HEK293 (cell line): Measurements from ENCODE around the gene PUS7.
"Not testable (repeated sequence)": the region's sequence is repeated elsewhere in the genome, so short reads cannot be mapped to it uniquely, and the experiment has no call there.

Source experiments
- CTCF ChIA-PET: fragments of 350-600 bp; formaldehyde crosslinking; extraction: SDS; loops from one replicate; lab custom pipeline; 2021; ENCODE audit warnings: antibody characterized with exemption; lab: Yijun Ruan, JAX
- POLR2A ChIA-PET: fragments of 300-600 bp; formaldehyde crosslinking; extraction: SDS; loops from one replicate; lab custom pipeline; 2020; ENCODE audit warnings: antibody characterized with exemption, inconsistent platforms; lab: Yijun Ruan, JAX
- H3K27ac ChIP-seq: fragments of 200-500 bp; sonication (Bioruptor generic); 2 replicates; pipeline ENCODE4 v1.5.1; 2014; ENCODE audit warnings: low read depth, low read length, control low read depth, inconsistent platforms; ENCODE audit errors: extremely low read depth
- H3K36me3 ChIP-seq, 2 experiments: fragments of 200-500 bp in 1 of 2; sonication (Bioruptor generic) in 1 of 2; 1 replicate in 1 of 2; 2 replicates in 1 of 2; pipeline ENCODE4 v1.5.1; 2014 to 2017; ENCODE audit warnings: inconsistent platforms in 2 of 2, low read length in 2 of 2; ENCODE audit not compliant: control insufficient read depth in 2 of 2, insufficient read depth in 1 of 2
- H3K4me1 ChIP-seq: fragments of 200-500 bp; sonication (Bioruptor generic); 2 replicates; pipeline ENCODE4 v1.5.1; 2014; ENCODE audit warnings: mild to moderate bottlenecking, low read length, inconsistent platforms; ENCODE audit not compliant: control insufficient read depth, insufficient read depth
- H3K4me3 ChIP-seq: 2 replicates; pipeline ENCODE4 v1.5.1; 2011; ENCODE audit warnings: low read depth, mild to moderate bottlenecking, control low read depth, low read length, moderate library complexity
- H3K9me3 ChIP-seq: fragments of 200-500 bp; sonication (Bioruptor generic); 2 replicates; pipeline ENCODE4 v1.5.1; 2014; ENCODE audit warnings: low read depth, low read length, inconsistent platforms; ENCODE audit not compliant: control insufficient read depth, insufficient read depth
- AEBP2 ChIP-seq: fragments of 450-650 bp; formaldehyde crosslinking; IDR thresholded peaks from 2 replicates; pipeline ENCODE4 v1.5.1; 2016; ENCODE audit warnings: missing biosample characterization, missing genetic modification characterization, borderline replicate concordance
- GLIS2 ChIP-seq: fragments of 450-650 bp; formaldehyde crosslinking; IDR thresholded peaks from 2 replicates; pipeline ENCODE4 v1.5.1; 2016; ENCODE audit warnings: missing biosample characterization, missing genetic modification characterization
- IKZF3 ChIP-seq: fragments of 450-650 bp; IDR thresholded peaks from 2 replicates; pipeline ENCODE4 v1.5.0; 2018; ENCODE audit warnings: missing biosample characterization, mild to moderate bottlenecking, missing genetic modification characterization, moderate library complexity
- KLF16 ChIP-seq: fragments of 450-650 bp; formaldehyde crosslinking; IDR thresholded peaks from 2 replicates; pipeline ENCODE4 v1.5.1; 2017; ENCODE audit warnings: missing biosample characterization, missing genetic modification characterization
- KLF8 ChIP-seq: fragments of 450-650 bp; formaldehyde crosslinking; IDR thresholded peaks from 2 replicates; pipeline ENCODE4 v1.5.1; 2016; ENCODE audit warnings: missing biosample characterization, missing genetic modification characterization
- SCRT1 ChIP-seq: fragments of 450-650 bp; formaldehyde crosslinking; IDR thresholded peaks from 2 replicates; pipeline ENCODE4 v1.5.1; 2016; ENCODE audit warnings: missing biosample characterization, missing genetic modification characterization, borderline replicate concordance
- WT1 ChIP-seq: fragments of 450-650 bp; formaldehyde crosslinking; IDR thresholded peaks from 2 replicates; pipeline ENCODE4 v1.5.1; 2016; ENCODE audit warnings: missing biosample characterization, missing genetic modification characterization
- ZBTB48 ChIP-seq: fragments of 450-650 bp; formaldehyde crosslinking; IDR thresholded peaks from 2 replicates; pipeline ENCODE4 v1.5.1; 2016; ENCODE audit warnings: missing biosample characterization, missing genetic modification characterization
- ZNF23 ChIP-seq: fragments of 450-650 bp; formaldehyde crosslinking; IDR thresholded peaks from 2 replicates; pipeline ENCODE4 v1.5.1; 2016; ENCODE audit warnings: missing biosample characterization, missing genetic modification characterization, borderline replicate concordance
- ZNF335 ChIP-seq: fragments of 450-650 bp; formaldehyde crosslinking; conservative IDR thresholded peaks from 2 replicates; pipeline ENCODE4 v1.5.1; 2016; ENCODE audit warnings: missing biosample characterization, missing genetic modification characterization
- ZNF350 ChIP-seq: fragments of 450-650 bp; formaldehyde crosslinking; IDR thresholded peaks from 2 replicates; pipeline ENCODE4 v1.5.0; 2017; ENCODE audit warnings: missing biosample characterization, mild to moderate bottlenecking, missing genetic modification characterization
- ZNF394 ChIP-seq: fragments of 450-650 bp; formaldehyde crosslinking; IDR thresholded peaks from 2 replicates; pipeline ENCODE4 v1.5.1; 2016; ENCODE audit warnings: missing biosample characterization, missing genetic modification characterization, mild to moderate bottlenecking, moderate library complexity, borderline replicate concordance
- ZNF404 ChIP-seq: fragments of 450-650 bp; formaldehyde crosslinking; IDR thresholded peaks from 2 replicates; pipeline ENCODE4 v1.5.1; 2017; ENCODE audit warnings: missing biosample characterization, missing genetic modification characterization
- ZNF529 ChIP-seq: fragments of 450-650 bp; formaldehyde crosslinking; IDR thresholded peaks from 2 replicates; pipeline ENCODE4 v1.5.1; 2017; ENCODE audit warnings: missing genetic modification characterization, missing biosample characterization; ENCODE audit not compliant: insufficient replicate concordance
- ZNF549 ChIP-seq: fragments of 450-650 bp; IDR thresholded peaks from 2 replicates; pipeline ENCODE4 v1.5.1; 2018; ENCODE audit warnings: missing biosample characterization, missing genetic modification characterization, mild to moderate bottlenecking, inconsistent platforms, moderate library complexity
- ZNF626 ChIP-seq: fragments of 450-650 bp; sonication (Bioruptor Pico); formaldehyde crosslinking; IDR thresholded peaks from 2 replicates; pipeline ENCODE4 v1.5.1; 2018; ENCODE audit warnings: missing biosample characterization, missing genetic modification characterization, inconsistent platforms
- ZNF660 ChIP-seq: fragments of 450-650 bp; IDR thresholded peaks from 2 replicates; pipeline ENCODE4 v1.5.1; 2018; ENCODE audit warnings: missing biosample characterization, mild to moderate bottlenecking, missing genetic modification characterization
- ZNF670 ChIP-seq: fragments of 450-650 bp; formaldehyde crosslinking; IDR thresholded peaks from 2 replicates; pipeline ENCODE4 v1.5.1; 2016; ENCODE audit warnings: missing biosample characterization, missing genetic modification characterization, low read depth
- ZNF677 ChIP-seq: fragments of 450-650 bp; IDR thresholded peaks from 2 replicates; pipeline ENCODE4 v1.5.0; 2018; ENCODE audit warnings: missing biosample characterization, mild to moderate bottlenecking, missing genetic modification characterization, moderate library complexity
- ZNF768 ChIP-seq: fragments of 450-650 bp; formaldehyde crosslinking; IDR thresholded peaks from 2 replicates; pipeline ENCODE4 v1.5.1; 2018; ENCODE audit warnings: missing biosample characterization, mild to moderate bottlenecking, missing genetic modification characterization
- ZNF830 ChIP-seq: fragments of 450-650 bp; IDR thresholded peaks from 2 replicates; pipeline ENCODE4 v1.5.0; 2018; ENCODE audit warnings: missing biosample characterization, missing genetic modification characterization, low read depth, mild to moderate bottlenecking, moderate library complexity
- ZNF843 ChIP-seq: fragments of 450-650 bp; formaldehyde crosslinking; IDR thresholded peaks from 2 replicates; pipeline ENCODE4 v1.5.1; 2016; ENCODE audit warnings: missing biosample characterization, missing genetic modification characterization
- ZSCAN16 ChIP-seq: fragments of 450-650 bp; formaldehyde crosslinking; IDR thresholded peaks from 2 replicates; pipeline ENCODE4 v1.5.1; 2016; ENCODE audit warnings: missing biosample characterization, missing genetic modification characterization
- TF ChIP-seq, protein P1 (sequence below): fragments of 450-650 bp; formaldehyde crosslinking; IDR thresholded peaks from 2 replicates; pipeline ENCODE4 v1.5.1; 2017; ENCODE audit warnings: missing biosample characterization, missing genetic modification characterization
- TF ChIP-seq, protein P2 (sequence below): fragments of 450-650 bp; formaldehyde crosslinking; IDR thresholded peaks from 2 replicates; pipeline ENCODE4 v1.5.1; 2016; ENCODE audit warnings: missing biosample characterization, missing genetic modification characterization

PUS7 gene

DNA sequence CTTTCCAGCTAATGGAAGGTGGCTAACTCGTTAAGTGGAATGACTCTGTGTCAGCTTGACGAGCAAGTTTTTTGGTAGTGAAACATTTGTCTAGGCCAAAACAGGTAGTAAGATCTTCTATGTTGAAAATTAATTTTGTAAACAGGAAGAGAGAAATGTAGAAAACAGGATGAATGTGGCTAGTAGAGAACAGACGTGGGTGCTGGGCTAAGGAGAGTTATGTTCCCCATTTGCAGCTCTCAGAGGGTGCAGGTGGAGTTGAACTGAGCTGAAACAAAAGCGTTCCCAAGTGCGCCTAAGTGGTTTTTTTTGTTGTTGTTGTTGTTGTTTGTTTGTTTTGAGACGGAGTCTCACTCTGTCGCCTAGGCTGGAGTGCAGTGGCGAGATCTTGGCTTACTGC lies 73.9 kb downstream of the PUS7 start:
- H3K27ac ChIP-seq = no peak overlapping the region
- H3K36me3 ChIP-seq = no peaks in the 10 kb centered on the region
- POLR2A ChIA-PET = no interaction called here
- no peak overlapping the region for H3K4me3 ChIP-seq
- no peaks in the 10 kb centered on the region for H3K4me1 ChIP-seq
- H3K9me3 ChIP-seq = no peaks in the 10 kb centered on the region
- CTCF ChIA-PET = interaction anchor here (1.1 to 1.2 kb wide), 2 partner anchors 18 to 141 kb away, joined by 3 to 4 read pairs; no protein-coding TSS in a partner anchor
- TF ChIP-seq ZNF335 (tag by site-specific recombination) (no peak), ZNF768 (tag by site-specific recombination) (no peak), ZNF549 (no peak), ZBTB48 (tag by site-specific recombination) (no peak), KLF16 (tag by site-specific recombination) (no peak), ZSCAN16 (no peak), ZNF677 (tag by site-specific recombination) (no peak), KLF8 (tag by site-specific recombination) (no peak), ZNF626 (tag by site-specific recombination) (no peak), ZNF529 (tag by site-specific recombination) (no peak), WT1 (tag by site-specific recombination) (no peak), ZNF404 (tag by site-specific recombination) (no peak), ZNF23 (tag by site-specific recombination) (no peak), ZNF350 (tag by site-specific recombination) (no peak), ZNF394 (tag by site-specific recombination) (no peak), ZNF660 (tag by site-specific recombination) (no peak)
- TF ChIP-seq, protein P1, sequence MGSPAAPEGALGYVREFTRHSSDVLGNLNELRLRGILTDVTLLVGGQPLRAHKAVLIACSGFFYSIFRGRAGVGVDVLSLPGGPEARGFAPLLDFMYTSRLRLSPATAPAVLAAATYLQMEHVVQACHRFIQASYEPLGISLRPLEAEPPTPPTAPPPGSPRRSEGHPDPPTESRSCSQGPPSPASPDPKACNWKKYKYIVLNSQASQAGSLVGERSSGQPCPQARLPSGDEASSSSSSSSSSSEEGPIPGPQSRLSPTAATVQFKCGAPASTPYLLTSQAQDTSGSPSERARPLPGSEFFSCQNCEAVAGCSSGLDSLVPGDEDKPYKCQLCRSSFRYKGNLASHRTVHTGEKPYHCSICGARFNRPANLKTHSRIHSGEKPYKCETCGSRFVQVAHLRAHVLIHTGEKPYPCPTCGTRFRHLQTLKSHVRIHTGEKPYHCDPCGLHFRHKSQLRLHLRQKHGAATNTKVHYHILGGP (tag by site-specific recombination) = no peak

DNA sequence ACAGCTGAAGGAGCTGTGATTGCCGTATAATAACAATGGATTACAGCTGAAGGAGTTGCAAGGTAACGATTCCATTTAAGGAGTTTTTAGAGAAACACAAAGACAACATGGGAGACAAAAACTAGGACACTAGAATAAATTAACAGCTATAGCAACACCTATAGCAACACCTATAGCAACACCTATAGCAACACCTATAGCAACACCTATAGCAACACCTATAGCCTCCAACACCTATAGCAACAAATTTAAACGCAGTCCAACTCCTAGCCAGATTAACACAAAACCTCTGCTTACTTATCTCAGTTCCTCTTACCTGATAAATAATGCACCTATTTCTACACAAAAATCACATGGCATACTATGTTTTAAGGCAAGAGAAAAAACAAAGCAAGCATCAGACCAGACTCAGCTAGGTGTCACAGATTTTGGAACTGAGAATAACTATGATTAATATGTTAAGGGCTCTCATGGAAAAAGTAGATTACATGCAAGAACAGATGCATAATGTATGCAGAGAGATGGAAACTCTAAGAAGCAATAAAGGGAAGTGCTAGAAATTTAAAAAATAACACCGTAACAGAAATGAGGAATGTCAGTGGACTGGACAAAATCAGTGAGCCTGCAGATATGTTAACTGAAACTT lies 77.6 kb downstream of the PUS7 start:
- H3K4me1 ChIP-seq = no peaks in the 10 kb centered on the region
- TF ChIP-seq ZNF830 (tag by site-specific recombination) (no peak), SCRT1 (tag by site-specific recombination) (no peak), ZNF670 (tag by site-specific recombination) (no peak), ZNF843 (no peak), IKZF3 (tag by site-specific recombination) (no peak), GLIS2 (no peak), AEBP2 (no peak)
- TF ChIP-seq, protein P2, sequence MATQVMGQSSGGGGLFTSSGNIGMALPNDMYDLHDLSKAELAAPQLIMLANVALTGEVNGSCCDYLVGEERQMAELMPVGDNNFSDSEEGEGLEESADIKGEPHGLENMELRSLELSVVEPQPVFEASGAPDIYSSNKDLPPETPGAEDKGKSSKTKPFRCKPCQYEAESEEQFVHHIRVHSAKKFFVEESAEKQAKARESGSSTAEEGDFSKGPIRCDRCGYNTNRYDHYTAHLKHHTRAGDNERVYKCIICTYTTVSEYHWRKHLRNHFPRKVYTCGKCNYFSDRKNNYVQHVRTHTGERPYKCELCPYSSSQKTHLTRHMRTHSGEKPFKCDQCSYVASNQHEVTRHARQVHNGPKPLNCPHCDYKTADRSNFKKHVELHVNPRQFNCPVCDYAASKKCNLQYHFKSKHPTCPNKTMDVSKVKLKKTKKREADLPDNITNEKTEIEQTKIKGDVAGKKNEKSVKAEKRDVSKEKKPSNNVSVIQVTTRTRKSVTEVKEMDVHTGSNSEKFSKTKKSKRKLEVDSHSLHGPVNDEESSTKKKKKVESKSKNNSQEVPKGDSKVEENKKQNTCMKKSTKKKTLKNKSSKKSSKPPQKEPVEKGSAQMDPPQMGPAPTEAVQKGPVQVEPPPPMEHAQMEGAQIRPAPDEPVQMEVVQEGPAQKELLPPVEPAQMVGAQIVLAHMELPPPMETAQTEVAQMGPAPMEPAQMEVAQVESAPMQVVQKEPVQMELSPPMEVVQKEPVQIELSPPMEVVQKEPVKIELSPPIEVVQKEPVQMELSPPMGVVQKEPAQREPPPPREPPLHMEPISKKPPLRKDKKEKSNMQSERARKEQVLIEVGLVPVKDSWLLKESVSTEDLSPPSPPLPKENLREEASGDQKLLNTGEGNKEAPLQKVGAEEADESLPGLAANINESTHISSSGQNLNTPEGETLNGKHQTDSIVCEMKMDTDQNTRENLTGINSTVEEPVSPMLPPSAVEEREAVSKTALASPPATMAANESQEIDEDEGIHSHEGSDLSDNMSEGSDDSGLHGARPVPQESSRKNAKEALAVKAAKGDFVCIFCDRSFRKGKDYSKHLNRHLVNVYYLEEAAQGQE = no peak
- TF ChIP-seq, protein P1 (tag by site-specific recombination) = no peak
- TF ChIP-seq, all 188 proteins: peak for 0
- no peak overlapping the region for H3K27ac ChIP-seq
- H3K36me3 ChIP-seq = no peaks in the 10 kb centered on the region
- H3K9me3 ChIP-seq = no peaks in the 10 kb centered on the region
- no peak overlapping the region for H3K4me3 ChIP-seq
- ChIA-PET CTCF (interaction anchor here (0.7 to 0.8 kb wide), 2 partner anchors 43 to 234 kb away, joined by 3 to 4 read pairs; no protein-coding TSS in a partner anchor), POLR2A (no interaction called here)

DNA sequence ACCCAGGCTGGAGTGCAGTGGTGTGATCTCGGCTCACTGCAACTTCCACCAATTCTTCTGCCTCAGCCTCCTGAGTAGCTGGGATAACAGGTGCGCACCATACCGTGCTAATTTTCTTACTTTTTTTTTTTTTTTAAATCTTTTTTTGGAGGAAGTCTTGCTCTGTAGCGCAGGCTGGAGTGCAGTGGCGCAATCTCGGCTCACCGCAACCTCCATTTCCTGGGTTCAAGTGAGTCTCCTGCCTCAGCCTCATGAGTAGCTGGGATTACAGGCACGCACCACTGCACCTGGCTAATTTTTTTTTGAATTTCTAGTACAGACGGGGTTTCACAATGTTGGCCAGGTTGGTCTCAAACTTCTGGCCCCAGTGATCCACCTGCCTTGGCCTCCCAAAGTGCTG lies 79.9 kb downstream of the PUS7 start:
- H3K9me3 ChIP-seq, H3K4me3 ChIP-seq, H3K27ac ChIP-seq, H3K4me1 ChIP-seq, H3K36me3 ChIP-seq, POLR2A ChIA-PET: not testable (repeated sequence)
- CTCF ChIA-PET = interaction anchor here (1.3 kb wide), 1 partner anchor 12 kb away, joined by 9 read pairs; no protein-coding TSS in a partner anchor
